ENCODE measurements around the gene LIAS. TPM values are rescaled to one million over a fixed set of nuclear protein-coding genes. Genes with fewer than 3 reads are reported as not detected.

The LIAS gene
- total and polyA plus RNA-seq, 2 of the 13 experiments (the other 11 are each of a cell fraction or from before 2014, with no cell fraction given) = 16.0 to 16.6 TPM

DNA sequence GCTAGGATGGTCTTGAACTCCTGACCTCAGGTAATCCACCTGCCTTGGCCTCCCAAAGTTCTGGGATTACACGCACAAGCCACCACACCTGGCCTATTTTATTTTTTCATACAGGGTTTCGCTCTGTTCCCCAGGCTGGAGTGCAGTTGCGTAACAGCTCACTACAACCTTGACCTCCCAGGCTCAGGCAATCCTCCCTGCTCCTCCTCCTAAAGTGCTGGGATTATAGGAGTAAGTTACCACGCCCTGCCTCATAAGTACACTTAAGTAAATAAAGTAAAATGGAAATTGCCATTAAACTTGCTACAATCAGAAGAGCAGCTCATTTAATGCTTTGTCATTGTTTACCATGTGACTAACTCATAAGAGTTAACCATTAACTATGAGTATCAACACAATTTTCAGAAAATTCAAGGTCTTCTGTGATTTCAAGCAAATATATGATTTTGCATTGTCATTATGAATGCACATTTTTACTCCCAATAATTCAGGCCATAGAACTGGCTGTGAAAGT lies 56.1 kb downstream of the LIAS start (continued):
- TF ChIP-seq, protein P1, sequence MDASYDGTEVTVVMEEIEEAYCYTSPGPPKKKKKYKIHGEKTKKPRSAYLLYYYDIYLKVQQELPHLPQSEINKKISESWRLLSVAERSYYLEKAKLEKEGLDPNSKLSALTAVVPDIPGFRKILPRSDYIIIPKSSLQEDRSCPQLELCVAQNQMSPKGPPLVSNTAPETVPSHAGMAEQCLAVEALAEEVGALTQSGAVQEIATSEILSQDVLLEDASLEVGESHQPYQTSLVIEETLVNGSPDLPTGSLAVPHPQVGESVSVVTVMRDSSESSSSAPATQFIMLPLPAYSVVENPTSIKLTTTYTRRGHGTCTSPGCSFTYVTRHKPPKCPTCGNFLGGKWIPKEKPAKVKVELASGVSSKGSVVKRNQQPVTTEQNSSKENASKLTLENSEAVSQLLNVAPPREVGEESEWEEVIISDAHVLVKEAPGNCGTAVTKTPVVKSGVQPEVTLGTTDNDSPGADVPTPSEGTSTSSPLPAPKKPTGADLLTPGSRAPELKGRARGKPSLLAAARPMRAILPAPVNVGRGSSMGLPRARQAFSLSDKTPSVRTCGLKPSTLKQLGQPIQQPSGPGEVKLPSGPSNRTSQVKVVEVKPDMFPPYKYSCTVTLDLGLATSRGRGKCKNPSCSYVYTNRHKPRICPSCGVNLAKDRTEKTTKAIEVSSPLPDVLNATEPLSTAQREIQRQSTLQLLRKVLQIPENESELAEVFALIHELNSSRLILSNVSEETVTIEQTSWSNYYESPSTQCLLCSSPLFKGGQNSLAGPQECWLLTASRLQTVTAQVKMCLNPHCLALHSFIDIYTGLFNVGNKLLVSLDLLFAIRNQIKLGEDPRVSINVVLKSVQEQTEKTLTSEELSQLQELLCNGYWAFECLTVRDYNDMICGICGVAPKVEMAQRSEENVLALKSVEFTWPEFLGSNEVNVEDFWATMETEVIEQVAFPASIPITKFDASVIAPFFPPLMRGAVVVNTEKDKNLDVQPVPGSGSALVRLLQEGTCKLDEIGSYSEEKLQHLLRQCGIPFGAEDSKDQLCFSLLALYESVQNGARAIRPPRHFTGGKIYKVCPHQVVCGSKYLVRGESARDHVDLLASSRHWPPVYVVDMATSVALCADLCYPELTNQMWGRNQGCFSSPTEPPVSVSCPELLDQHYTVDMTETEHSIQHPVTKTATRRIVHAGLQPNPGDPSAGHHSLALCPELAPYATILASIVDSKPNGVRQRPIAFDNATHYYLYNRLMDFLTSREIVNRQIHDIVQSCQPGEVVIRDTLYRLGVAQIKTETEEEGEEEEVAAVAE (CRISPR knock-in tag; IDR thresholded peaks at IDR 0.05; ENCODE audit: borderline replicate concordance) = peak; percentile 53; the same call in 1 of the 2 replicates
- TF ChIP-seq, protein P2, sequence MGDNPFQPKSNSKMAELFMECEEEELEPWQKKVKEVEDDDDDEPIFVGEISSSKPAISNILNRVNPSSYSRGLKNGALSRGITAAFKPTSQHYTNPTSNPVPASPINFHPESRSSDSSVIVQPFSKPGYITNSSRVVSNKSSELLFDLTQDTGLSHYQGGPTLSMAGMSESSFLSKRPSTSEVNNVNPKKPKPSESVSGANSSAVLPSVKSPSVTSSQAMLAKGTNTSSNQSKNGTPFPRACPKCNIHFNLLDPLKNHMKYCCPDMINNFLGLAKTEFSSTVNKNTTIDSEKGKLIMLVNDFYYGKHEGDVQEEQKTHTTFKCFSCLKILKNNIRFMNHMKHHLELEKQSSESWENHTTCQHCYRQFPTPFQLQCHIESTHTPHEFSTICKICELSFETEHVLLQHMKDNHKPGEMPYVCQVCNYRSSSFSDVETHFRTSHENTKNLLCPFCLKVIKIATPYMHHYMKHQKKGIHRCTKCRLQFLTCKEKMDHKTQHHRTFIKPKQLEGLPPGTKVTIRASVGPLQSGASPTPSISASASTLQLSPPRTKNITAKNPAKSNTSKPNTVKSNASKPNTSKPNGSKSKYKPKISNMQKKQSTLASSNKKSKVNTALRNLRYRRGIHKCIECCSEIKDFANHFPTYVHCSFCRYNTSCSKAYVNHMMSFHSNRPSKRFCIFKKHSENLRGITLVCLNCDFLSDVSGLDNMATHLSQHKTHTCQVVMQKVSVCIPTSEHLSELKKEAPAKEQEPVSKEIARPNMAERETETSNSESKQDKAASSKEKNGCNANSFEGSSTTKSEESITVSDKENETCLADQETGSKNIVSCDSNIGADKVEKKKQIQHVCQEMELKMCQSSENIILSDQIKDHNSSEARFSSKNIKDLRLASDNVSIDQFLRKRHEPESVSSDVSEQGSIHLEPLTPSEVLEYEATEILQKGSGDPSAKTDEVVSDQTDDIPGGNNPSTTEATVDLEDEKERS (CRISPR knock-in tag; IDR thresholded peaks at IDR 0.05) = peak; percentile 75; the same call in 1 of the 2 replicates
- TF ChIP-seq, protein P3, sequence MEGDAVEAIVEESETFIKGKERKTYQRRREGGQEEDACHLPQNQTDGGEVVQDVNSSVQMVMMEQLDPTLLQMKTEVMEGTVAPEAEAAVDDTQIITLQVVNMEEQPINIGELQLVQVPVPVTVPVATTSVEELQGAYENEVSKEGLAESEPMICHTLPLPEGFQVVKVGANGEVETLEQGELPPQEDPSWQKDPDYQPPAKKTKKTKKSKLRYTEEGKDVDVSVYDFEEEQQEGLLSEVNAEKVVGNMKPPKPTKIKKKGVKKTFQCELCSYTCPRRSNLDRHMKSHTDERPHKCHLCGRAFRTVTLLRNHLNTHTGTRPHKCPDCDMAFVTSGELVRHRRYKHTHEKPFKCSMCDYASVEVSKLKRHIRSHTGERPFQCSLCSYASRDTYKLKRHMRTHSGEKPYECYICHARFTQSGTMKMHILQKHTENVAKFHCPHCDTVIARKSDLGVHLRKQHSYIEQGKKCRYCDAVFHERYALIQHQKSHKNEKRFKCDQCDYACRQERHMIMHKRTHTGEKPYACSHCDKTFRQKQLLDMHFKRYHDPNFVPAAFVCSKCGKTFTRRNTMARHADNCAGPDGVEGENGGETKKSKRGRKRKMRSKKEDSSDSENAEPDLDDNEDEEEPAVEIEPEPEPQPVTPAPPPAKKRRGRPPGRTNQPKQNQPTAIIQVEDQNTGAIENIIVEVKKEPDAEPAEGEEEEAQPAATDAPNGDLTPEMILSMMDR (CRISPR knock-in tag; IDR thresholded peaks at IDR 0.05) = no peak

Measured in HepG2 (cell line).